ENCODE data around the gene AGPS. TPM values are rescaled to one million over a fixed set of nuclear protein-coding genes. Genes with fewer than 3 reads are reported as not detected.

AGPS gene
- total RNA-seq, 2 donors from 2014 or later, result 17.5 to 21.7 TPM

GRCh38 chr2:177585234-177585863, 192.8 kb downstream of the AGPS start:
- ATAC-seq (ENCODE audit: insufficient number of reproducible peaks, low FRiP score, low read depth) (no peak), DNase-seq (ENCODE audit: low spot score) (no peak)

GRCh38 chr2:177586154-177586553, 193.6 kb downstream of the AGPS start:
- Histone ChIP-seq H3K27me3 (replicated peaks; ENCODE audit: insufficient read depth) (no peaks in the 10 kb centered on the region), H3K27ac (no peak overlapping the region), H3K4me3 (no peak overlapping the region), H3K9me3 (no peaks in the 10 kb centered on the region), H3K4me1 (ENCODE audit: control insufficient read depth in 1 of 2, low read depth in 2 of 2) (no peaks in the 10 kb centered on the region), H3K36me3 (no peaks in the 10 kb centered on the region)
- ATAC-seq (ENCODE audit: insufficient number of reproducible peaks, low FRiP score, low read depth) (no peak), DNase-seq (ENCODE audit: low spot score) (no peak)
- TF ChIP-seq CTCF (IDR thresholded peaks at IDR 0.05), result no peak

More at GRCh38 chr2:177585234-177585863, 192.8 kb downstream of the AGPS start:
- H3K4me3 ChIP-seq, result no peak overlapping the region
- H3K9me3 ChIP-seq, result no peaks in the 10 kb centered on the region
- TF ChIP-seq CTCF (IDR thresholded peaks at IDR 0.05), result no peak
- no peak overlapping the region for H3K27ac ChIP-seq
- H3K27me3 ChIP-seq (replicated peaks; ENCODE audit: insufficient read depth), result no peaks in the 10 kb centered on the region
- H3K36me3 ChIP-seq, result no peaks in the 10 kb centered on the region
- H3K4me1 ChIP-seq (ENCODE audit: control insufficient read depth in 1 of 2, low read depth in 2 of 2), result no peaks in the 10 kb centered on the region

GRCh38 chr2:177587371-177587770, 194.8 kb downstream of the AGPS start:
- no peak for TF ChIP-seq CTCF (IDR thresholded peaks at IDR 0.05)
- Histone ChIP-seq H3K4me1 (ENCODE audit: control insufficient read depth in 1 of 2, low read depth in 2 of 2) (no peaks in the 10 kb centered on the region), H3K4me3 (no peak overlapping the region), H3K27ac (no peak overlapping the region), H3K36me3 (no peaks in the 10 kb centered on the region), H3K27me3 (replicated peaks; ENCODE audit: insufficient read depth) (no peaks in the 10 kb centered on the region), H3K9me3 (no peaks in the 10 kb centered on the region)
- no peak for DNase-seq (ENCODE audit: low spot score)
- ATAC-seq (ENCODE audit: insufficient number of reproducible peaks, low FRiP score, low read depth), result no peak

DNA sequence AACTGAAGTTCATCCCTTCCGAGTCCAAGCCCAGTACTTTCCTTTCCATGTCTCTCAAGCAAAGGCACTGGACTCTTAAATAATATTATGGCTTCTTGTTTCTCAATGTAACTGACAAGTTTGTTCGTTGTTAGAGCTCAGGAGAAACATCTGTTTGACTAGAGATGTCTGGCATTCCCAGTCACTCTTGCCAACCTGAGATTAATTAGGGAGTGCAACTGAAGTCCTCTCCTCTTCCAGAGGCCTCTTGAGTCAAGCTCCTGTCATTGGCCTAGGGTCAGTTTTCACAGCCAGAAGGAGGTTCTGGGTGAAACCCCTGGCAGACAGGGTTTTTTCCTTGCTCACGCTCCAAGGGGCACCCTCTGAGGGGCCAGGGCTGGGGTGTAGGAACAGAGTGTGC, 196.1 kb downstream of the AGPS start:
- H3K36me3 ChIP-seq, result no peaks in the 10 kb centered on the region
- no peaks in the 10 kb centered on the region for H3K9me3 ChIP-seq
- no peak overlapping the region for H3K4me3 ChIP-seq
- ATAC-seq (ENCODE audit: insufficient number of reproducible peaks, low FRiP score, low read depth) (no peak), DNase-seq (ENCODE audit: low spot score) (no peak)
- no peak overlapping the region for H3K27ac ChIP-seq
- no peak for TF ChIP-seq CTCF (IDR thresholded peaks at IDR 0.05)
- H3K4me1 ChIP-seq (ENCODE audit: control insufficient read depth in 1 of 2, low read depth in 2 of 2), result no peaks in the 10 kb centered on the region
- no peaks in the 10 kb centered on the region for H3K27me3 ChIP-seq (replicated peaks; ENCODE audit: insufficient read depth)

- H3K27ac ChIP-seq, result no peak overlapping the region
- H3K27me3 ChIP-seq (replicated peaks; ENCODE audit: insufficient read depth), result no peaks in the 10 kb centered on the region
- no peak for TF ChIP-seq CTCF (IDR thresholded peaks at IDR 0.05)
- no peaks in the 10 kb centered on the region for H3K9me3 ChIP-seq
- ATAC-seq (ENCODE audit: insufficient number of reproducible peaks, low FRiP score, low read depth), result no peak
- no peak overlapping the region for H3K4me3 ChIP-seq
- H3K4me1 ChIP-seq (ENCODE audit: control insufficient read depth in 1 of 2, low read depth in 2 of 2), result no peaks in the 10 kb centered on the region
- no peak for DNase-seq (ENCODE audit: low spot score)
- no peaks in the 10 kb centered on the region for H3K36me3 ChIP-seq
Measured at GRCh38 chr2:177589186-177589585, 196.6 kb downstream of the AGPS start.
